ENCODE measurements around the gene TPT1. TPM values are rescaled to one million over a fixed set of nuclear protein-coding genes. Genes with fewer than 3 reads are reported as not detected.

The TPT1 gene
- total and polyA plus RNA-seq, 7 donors: 7,807 to 19,074 (median 12,417) TPM

DNA sequence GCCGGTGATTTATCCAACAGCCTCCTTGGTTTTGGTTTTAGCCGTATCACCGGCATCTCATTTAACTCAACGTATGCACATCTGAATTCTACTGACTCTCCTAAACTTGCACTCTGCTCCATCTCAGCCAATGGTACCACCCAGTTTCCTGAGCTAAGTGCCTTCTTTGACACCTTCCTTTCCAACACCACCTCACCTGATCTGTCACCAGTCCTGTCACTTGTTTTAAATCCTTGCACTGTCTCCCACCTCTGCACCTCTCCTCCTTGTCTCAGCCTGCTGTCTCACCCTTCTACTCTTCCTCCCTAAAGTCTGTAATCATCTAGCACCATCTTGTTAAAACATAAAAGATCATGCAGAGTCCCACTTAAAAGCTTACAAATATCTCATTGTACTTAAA, 28.1 kb upstream of the TPT1 start:
- no peak overlapping the region for H3K4me3 ChIP-seq
- no peak for TF ChIP-seq CTCF (IDR thresholded peaks at IDR 0.05)
- no peaks in the 10 kb centered on the region for H3K27me3 ChIP-seq (ENCODE audit: insufficient read depth in 3 of 3, low read length in 2 of 3)
- H3K4me1 ChIP-seq: peaks cover 47% of the 10 kb centered on the region
- no peaks in the 10 kb centered on the region for H3K36me3 ChIP-seq (ENCODE audit: insufficient read depth in 1 of 2, low read depth in 1 of 2)
- WGBS, 3 donors: 85 to 93% (median 88%) methylated on average over 4 of the region's 4 CpGs
- DNase-seq (no peak), ATAC-seq (no peak)
- H3K9me3 ChIP-seq: no peaks in the 10 kb centered on the region
- peak overlapping the region; percentile 57 for H3K27ac ChIP-seq
- intact Hi-C loops (cut with DNase I): no loop called here

GRCh38 chr13:45368571-45368970, 27.6 kb upstream of the TPT1 start:
- Histone ChIP-seq H3K36me3 (ENCODE audit: insufficient read depth in 1 of 2, low read depth in 1 of 2) (no peaks in the 10 kb centered on the region), H3K4me3 (no peak overlapping the region), H3K27ac (peak overlapping the region; percentile 57), H3K9me3 (no peaks in the 10 kb centered on the region), H3K27me3 (ENCODE audit: insufficient read depth in 3 of 3, low read length in 2 of 3) (no peaks in the 10 kb centered on the region), H3K4me1 (peaks cover 47% of the 10 kb centered on the region)
- intact Hi-C loops (cut with DNase I): no loop called here
- DNase-seq (no peak), ATAC-seq (peak in 3 of 4 donors; percentile 13 to 21 (median 18))
- WGBS, 3 donors: 8 to 15% (median 10%) methylated on average over 3 of the region's 3 CpGs
- TF ChIP-seq CTCF (IDR thresholded peaks at IDR 0.05): no peak

DNA sequence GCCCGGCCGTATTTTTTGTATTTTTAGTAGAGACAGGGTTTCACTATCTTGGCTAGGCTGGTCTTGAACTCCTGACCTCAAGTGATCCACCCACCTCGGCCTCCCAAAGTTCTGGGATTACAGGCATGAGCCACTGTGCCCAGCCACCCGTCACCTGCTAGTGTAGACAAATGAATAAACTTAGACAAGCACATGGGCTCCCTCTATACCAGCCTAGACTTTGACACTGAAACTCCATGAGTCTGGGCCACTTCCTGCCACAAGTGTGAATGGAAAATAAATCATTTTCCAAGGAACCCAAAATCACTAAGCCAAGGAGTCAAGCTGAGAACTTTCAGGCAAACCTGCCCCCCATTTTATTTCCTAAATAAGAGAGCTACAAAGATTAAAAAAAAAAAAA, 27.0 kb upstream of the TPT1 start:
- TF ChIP-seq CTCF (IDR thresholded peaks at IDR 0.05): no peak
- no peak overlapping the region for H3K4me3 ChIP-seq

DNA sequence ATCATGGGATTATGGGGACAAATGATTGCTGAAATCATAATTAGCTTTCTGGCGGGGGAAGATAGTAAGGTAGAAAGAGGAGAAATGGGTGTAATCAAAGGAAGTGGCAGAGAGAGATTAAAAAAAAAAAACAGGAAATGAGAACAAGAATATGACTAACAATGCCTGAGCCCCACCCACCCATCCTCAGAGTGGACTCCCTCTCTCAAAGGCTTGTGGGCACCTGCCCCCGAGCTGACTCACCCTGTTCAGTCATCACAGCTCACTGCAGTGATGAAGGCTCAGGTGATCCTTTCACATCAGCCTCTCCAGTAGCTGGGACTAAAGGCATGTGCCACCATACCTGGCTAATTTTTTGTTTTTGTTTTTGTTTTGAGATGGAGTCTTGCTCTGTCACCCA, 26.4 kb upstream of the TPT1 start:
- Histone ChIP-seq H3K4me1 (peaks cover 34% of the 10 kb centered on the region), H3K27me3 (ENCODE audit: insufficient read depth in 3 of 3, low read length in 2 of 3) (no peaks in the 10 kb centered on the region), H3K27ac (peak overlapping the region; percentile 36), H3K4me3 (no peak overlapping the region), H3K36me3 (ENCODE audit: insufficient read depth in 1 of 2, low read depth in 1 of 2) (no peaks in the 10 kb centered on the region), H3K9me3 (no peaks in the 10 kb centered on the region)
- intact Hi-C loops (cut with DNase I): no loop called here
- 67 to 70% (median 69%) methylated on average over 2 of the region's 2 CpGs for WGBS, 3 donors
- DNase-seq: peak in 1 of 2 donors; percentile 56
- no peak for TF ChIP-seq CTCF (IDR thresholded peaks at IDR 0.05)
- peak in 2 of 4 donors; percentile 42 to 57 for ATAC-seq

More for the DNA sequence above, 27.0 kb upstream of the TPT1 start:
- 44 to 68% (median 46%) methylated on average over 4 of the region's 4 CpGs for WGBS, 3 donors
- Histone ChIP-seq H3K36me3 (ENCODE audit: insufficient read depth in 1 of 2, low read depth in 1 of 2) (no peaks in the 10 kb centered on the region), H3K9me3 (no peaks in the 10 kb centered on the region), H3K27ac (peak overlapping the region; percentile 57), H3K27me3 (ENCODE audit: insufficient read depth in 3 of 3, low read length in 2 of 3) (no peaks in the 10 kb centered on the region), H3K4me1 (peaks cover 41% of the 10 kb centered on the region)
- ATAC-seq (no peak), DNase-seq (no peak)
- intact Hi-C loops (cut with DNase I): no loop called here

DNA sequence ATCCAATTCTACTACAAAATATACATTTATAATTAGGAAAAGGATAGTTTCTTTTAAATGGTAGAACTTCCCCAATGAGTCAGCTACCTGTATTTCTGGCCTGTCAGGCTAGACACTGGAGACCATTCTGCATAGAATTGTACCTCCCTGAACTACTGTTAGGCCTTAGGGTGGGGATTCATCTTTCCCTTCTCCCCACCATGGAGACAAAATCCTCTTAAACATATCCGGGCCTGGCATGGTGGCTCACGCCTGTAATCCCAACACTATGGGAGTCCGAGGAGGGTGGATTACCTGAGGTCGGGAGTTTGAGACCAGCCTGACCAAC, 24.5 kb upstream of the TPT1 start:
- H3K27me3 ChIP-seq (ENCODE audit: insufficient read depth in 3 of 3, low read length in 2 of 3): no peaks in the 10 kb centered on the region
- no peak overlapping the region for H3K27ac ChIP-seq
- H3K9me3 ChIP-seq: no peaks in the 10 kb centered on the region
- WGBS, 3 donors: 95 to 99% (median 96%) methylated on average over 4 of the region's 4 CpGs
- H3K36me3 ChIP-seq (ENCODE audit: insufficient read depth in 1 of 2, low read depth in 1 of 2): peaks cover 0 to 1% of the 10 kb centered on the region in 2 donors
- TF ChIP-seq CTCF (IDR thresholded peaks at IDR 0.05): no peak
- intact Hi-C loops (cut with DNase I): no loop called here
- no peak overlapping the region for H3K4me3 ChIP-seq
- no peak for DNase-seq
- ATAC-seq: no peak
- peaks cover 21% of the 10 kb centered on the region for H3K4me1 ChIP-seq

Data from psoas muscle (tissue), 8 donors.